GM18502 (cell line): ENCODE results near the gene MYCBP2.
"Not testable (repeated sequence)": the region's sequence is repeated elsewhere in the genome, so short reads cannot be mapped to it uniquely, and the experiment has no call there.

ENCODE experiments used
- ATAC-seq: cut with Tn5 transposase; IDR thresholded peaks from one replicate; pipeline ENCODE4 v1.9.1; 2021; ENCODE audit warnings: mild to moderate bottlenecking; ENCODE audit not compliant: unreplicated experiment, poor library complexity

MYCBP2 gene

DNA sequence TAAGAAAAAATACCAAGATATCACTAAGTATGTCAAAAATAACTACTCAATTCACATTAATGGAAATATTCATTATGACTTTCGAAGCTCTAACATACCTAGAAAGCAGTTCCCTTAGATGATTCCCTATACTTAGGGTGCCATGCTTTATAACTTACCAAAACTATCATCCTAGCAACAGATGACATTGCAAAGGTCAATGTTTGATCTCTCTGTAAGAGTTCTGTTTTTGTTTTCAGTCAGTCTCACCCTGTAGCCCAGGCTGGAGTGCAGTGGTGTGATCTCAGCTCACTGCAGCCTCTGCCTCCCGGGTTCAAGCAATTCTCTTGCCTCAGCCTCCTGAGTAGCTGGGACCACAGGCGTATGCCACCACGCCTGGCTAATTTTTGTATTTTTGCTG lies 318.6 kb downstream of the MYCBP2 start:
- ATAC-seq, result not testable (repeated sequence)

DNA sequence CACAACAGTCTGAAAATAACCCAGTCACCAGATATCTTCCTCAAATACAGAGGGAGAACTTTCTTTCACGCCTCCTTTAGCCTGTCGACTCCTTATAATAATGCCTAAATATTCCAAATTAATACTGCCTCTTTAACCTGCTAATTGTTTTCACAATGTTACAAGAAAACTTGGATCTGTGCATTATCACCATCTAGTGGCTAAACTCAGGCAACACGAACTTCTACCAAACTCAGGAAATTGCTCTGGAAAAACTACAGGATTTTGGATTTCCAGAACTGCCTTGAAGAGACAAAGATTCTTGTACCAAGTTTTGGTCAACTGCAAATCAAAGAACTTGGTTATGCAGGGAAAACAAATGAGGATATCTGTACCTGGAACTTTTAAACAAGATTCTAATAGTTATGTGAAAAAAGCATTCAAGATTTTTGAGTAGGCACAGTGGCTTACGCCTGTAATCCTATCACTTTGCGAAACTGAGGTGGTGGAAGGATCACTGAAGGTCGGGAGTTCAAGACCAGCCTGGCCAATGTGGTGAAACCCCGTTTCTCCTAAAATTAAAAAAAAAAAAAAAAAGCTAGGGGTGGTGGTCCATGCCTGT lies 324.2 kb downstream of the MYCBP2 start:
- ATAC-seq, result no peak

DNA sequence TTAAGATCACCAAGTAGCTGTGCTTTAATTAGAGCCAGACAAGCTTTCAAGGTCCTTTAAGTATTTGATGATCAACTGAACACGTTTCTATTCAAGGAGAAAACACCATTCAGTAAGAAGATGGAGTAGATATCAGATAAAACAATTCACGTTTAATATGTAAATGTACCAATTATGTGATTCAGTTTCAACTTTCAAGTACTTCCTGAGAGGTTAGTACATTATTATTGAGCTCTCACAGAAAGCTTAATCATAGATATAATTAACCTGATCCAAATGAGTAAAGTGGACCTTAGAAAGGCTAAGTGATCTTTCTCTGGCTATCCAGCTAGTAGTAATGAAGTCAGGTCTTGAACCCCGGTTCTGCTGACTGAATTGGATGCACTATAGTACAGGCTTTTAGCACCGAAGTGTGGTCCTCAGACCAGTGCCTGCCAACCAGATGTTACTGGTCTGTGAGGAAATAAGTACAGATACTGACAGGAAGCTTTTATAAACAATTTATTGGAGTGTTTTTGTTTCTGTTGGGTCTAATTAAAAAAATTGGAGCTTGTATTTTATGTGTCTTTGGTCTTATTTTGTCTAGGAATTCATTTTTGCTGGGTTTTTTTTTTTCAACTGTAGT lies 324.8 kb downstream of the MYCBP2 start:
- ATAC-seq, result no peak

DNA sequence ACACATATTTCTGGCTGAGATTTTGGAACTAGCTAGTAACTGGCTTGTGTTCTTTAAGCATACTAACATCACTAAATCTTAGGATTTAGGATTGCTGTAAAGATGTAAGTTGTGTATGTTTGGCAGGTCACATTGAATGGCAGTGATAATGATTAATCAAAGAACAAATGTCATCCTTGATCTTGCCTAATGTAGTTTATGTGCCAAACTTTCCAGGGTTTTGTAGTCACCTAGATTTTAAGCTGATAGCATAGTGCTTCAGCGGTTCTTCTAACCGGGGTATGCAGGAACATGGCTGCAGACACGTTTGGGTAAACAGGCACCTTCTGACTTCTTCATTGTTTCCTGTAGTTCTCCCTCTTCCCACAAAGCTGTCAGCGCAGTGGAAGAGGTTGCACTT lies 325.4 kb downstream of the MYCBP2 start:
- ATAC-seq, result no peak

GRCh38 chr13:77000475-77000874 lies 326.4 kb downstream of the MYCBP2 start:
- no peak for ATAC-seq
